ENCODE data around the gene MGAT5.

MGAT5 gene

GRCh38 chr2:134381141-134381540 is 127.3 kb downstream of the MGAT5 start:
- peaks cover 20% of the 10 kb centered on the region for H3K36me3 ChIP-seq (ENCODE audit: control insufficient read depth, insufficient read depth, low read length)
- H3K27ac ChIP-seq (ENCODE audit: low read depth, low read length, severe bottlenecking), result no peak overlapping the region
- H3K4me1 ChIP-seq (ENCODE audit: control insufficient read depth, insufficient read depth, low read length, poor library complexity, severe bottlenecking), result no peaks in the 10 kb centered on the region
- no peaks in the 10 kb centered on the region for H3K9me3 ChIP-seq (ENCODE audit: control insufficient read depth, low read length)
- 100% methylated on average over 1 of the region's 1 CpG; no CpG with 5 or more reads in 1 of the 2 experiments for WGBS, 2 experiments (ENCODE audit: insufficient coverage in 2 of 2)
- H3K4me3 ChIP-seq (ENCODE audit: extremely low read depth, insufficient read depth, low read length, poor library complexity, severe bottlenecking), result no peak overlapping the region

GRCh38 chr2:134384131-134384530 is 130.3 kb downstream of the MGAT5 start:
- WGBS, 2 experiments (ENCODE audit: insufficient coverage in 2 of 2), result 100% methylated on average over 1 of the region's 4 CpGs; no CpG with 5 or more reads in 1 of the 2 experiments
- no peaks in the 10 kb centered on the region for H3K4me1 ChIP-seq (ENCODE audit: control insufficient read depth, insufficient read depth, low read length, poor library complexity, severe bottlenecking)
- H3K27ac ChIP-seq (ENCODE audit: low read depth, low read length, severe bottlenecking), result no peak overlapping the region
- H3K36me3 ChIP-seq (ENCODE audit: control insufficient read depth, insufficient read depth, low read length), result peaks cover 8% of the 10 kb centered on the region
- H3K9me3 ChIP-seq (ENCODE audit: control insufficient read depth, low read length), result no peaks in the 10 kb centered on the region
- H3K4me3 ChIP-seq (ENCODE audit: extremely low read depth, insufficient read depth, low read length, poor library complexity, severe bottlenecking), result no peak overlapping the region

- Histone ChIP-seq H3K27ac (ENCODE audit: low read depth, low read length, severe bottlenecking) (no peak overlapping the region), H3K4me3 (ENCODE audit: extremely low read depth, insufficient read depth, low read length, poor library complexity, severe bottlenecking) (no peak overlapping the region), H3K9me3 (ENCODE audit: control insufficient read depth, low read length) (no peaks in the 10 kb centered on the region), H3K36me3 (ENCODE audit: control insufficient read depth, insufficient read depth, low read length) (peaks cover 4% of the 10 kb centered on the region), H3K4me1 (ENCODE audit: control insufficient read depth, insufficient read depth, low read length, poor library complexity, severe bottlenecking) (no peaks in the 10 kb centered on the region)
- WGBS, 2 experiments (ENCODE audit: insufficient coverage in 2 of 2), result no CpG with 5 or more reads among the region's 2 CpGs
Measured at GRCh38 chr2:134385195-134385594, 131.3 kb downstream of the MGAT5 start.

- H3K27ac ChIP-seq (ENCODE audit: low read depth, low read length, severe bottlenecking), result no peak overlapping the region
- no peak overlapping the region for H3K4me3 ChIP-seq (ENCODE audit: extremely low read depth, insufficient read depth, low read length, poor library complexity, severe bottlenecking)
- no CpG with 5 or more reads among the region's 3 CpGs for WGBS, 2 experiments (ENCODE audit: insufficient coverage in 2 of 2)
- peaks cover 4% of the 10 kb centered on the region for H3K36me3 ChIP-seq (ENCODE audit: control insufficient read depth, insufficient read depth, low read length)
- no peaks in the 10 kb centered on the region for H3K4me1 ChIP-seq (ENCODE audit: control insufficient read depth, insufficient read depth, low read length, poor library complexity, severe bottlenecking)
- H3K9me3 ChIP-seq (ENCODE audit: control insufficient read depth, low read length), result no peaks in the 10 kb centered on the region
Measured at GRCh38 chr2:134386310-134386709, 132.4 kb downstream of the MGAT5 start.

- H3K36me3 ChIP-seq (ENCODE audit: control insufficient read depth, insufficient read depth, low read length), result no peaks in the 10 kb centered on the region
- 80% methylated on average over 1 of the region's 1 CpG; no CpG with 5 or more reads in 1 of the 2 experiments for WGBS, 2 experiments (ENCODE audit: insufficient coverage in 2 of 2)
- H3K27ac ChIP-seq (ENCODE audit: low read depth, low read length, severe bottlenecking), result no peak overlapping the region
- no peaks in the 10 kb centered on the region for H3K9me3 ChIP-seq (ENCODE audit: control insufficient read depth, low read length)
- no peak overlapping the region for H3K4me3 ChIP-seq (ENCODE audit: extremely low read depth, insufficient read depth, low read length, poor library complexity, severe bottlenecking)
- H3K4me1 ChIP-seq (ENCODE audit: control insufficient read depth, insufficient read depth, low read length, poor library complexity, severe bottlenecking), result no peaks in the 10 kb centered on the region
Measured at GRCh38 chr2:134389381-134389780, 135.5 kb downstream of the MGAT5 start.

GRCh38 chr2:134391751-134392160 is 137.9 kb downstream of the MGAT5 start:
- Histone ChIP-seq H3K36me3 (ENCODE audit: control insufficient read depth, insufficient read depth, low read length) (no peaks in the 10 kb centered on the region), H3K4me1 (ENCODE audit: control insufficient read depth, insufficient read depth, low read length, poor library complexity, severe bottlenecking) (no peaks in the 10 kb centered on the region)
- 100% methylated on average over 1 of the region's 2 CpGs; no CpG with 5 or more reads in 1 of the 2 experiments for WGBS, 2 experiments (ENCODE audit: insufficient coverage in 2 of 2)

GRCh38 chr2:134392442-134393074 is 138.7 kb downstream of the MGAT5 start:
- H3K9me3 ChIP-seq (ENCODE audit: control insufficient read depth, low read length), result no peaks in the 10 kb centered on the region
- H3K27ac ChIP-seq (ENCODE audit: low read depth, low read length, severe bottlenecking), result no peak overlapping the region
- no peaks in the 10 kb centered on the region for H3K36me3 ChIP-seq (ENCODE audit: control insufficient read depth, insufficient read depth, low read length)
- WGBS, 2 experiments (ENCODE audit: insufficient coverage in 2 of 2), result 88 to 96% methylated on average over 1 to 4 of the region's 7 CpGs
- no peaks in the 10 kb centered on the region for H3K4me1 ChIP-seq (ENCODE audit: control insufficient read depth, insufficient read depth, low read length, poor library complexity, severe bottlenecking)
- no peak overlapping the region for H3K4me3 ChIP-seq (ENCODE audit: extremely low read depth, insufficient read depth, low read length, poor library complexity, severe bottlenecking)

More at GRCh38 chr2:134391751-134392160, 137.9 kb downstream of the MGAT5 start:
- Histone ChIP-seq H3K4me3 (ENCODE audit: extremely low read depth, insufficient read depth, low read length, poor library complexity, severe bottlenecking) (no peak overlapping the region), H3K27ac (ENCODE audit: low read depth, low read length, severe bottlenecking) (no peak overlapping the region), H3K9me3 (ENCODE audit: control insufficient read depth, low read length) (no peaks in the 10 kb centered on the region)

GRCh38 chr2:134393075-134393461 is 139.2 kb downstream of the MGAT5 start:
- WGBS, 2 experiments (ENCODE audit: insufficient coverage in 2 of 2), result no CpG with 5 or more reads among the region's 3 CpGs
- Histone ChIP-seq H3K4me1 (ENCODE audit: control insufficient read depth, insufficient read depth, low read length, poor library complexity, severe bottlenecking) (peaks cover 4% of the 10 kb centered on the region), H3K36me3 (ENCODE audit: control insufficient read depth, insufficient read depth, low read length) (no peaks in the 10 kb centered on the region), H3K4me3 (ENCODE audit: extremely low read depth, insufficient read depth, low read length, poor library complexity, severe bottlenecking) (no peak overlapping the region), H3K9me3 (ENCODE audit: control insufficient read depth, low read length) (no peaks in the 10 kb centered on the region), H3K27ac (ENCODE audit: low read depth, low read length, severe bottlenecking) (no peak overlapping the region)

- no peaks in the 10 kb centered on the region for H3K9me3 ChIP-seq (ENCODE audit: control insufficient read depth, low read length)
- no peak overlapping the region for H3K27ac ChIP-seq (ENCODE audit: low read depth, low read length, severe bottlenecking)
- H3K36me3 ChIP-seq (ENCODE audit: control insufficient read depth, insufficient read depth, low read length), result peaks cover 4% of the 10 kb centered on the region
- H3K4me1 ChIP-seq (ENCODE audit: control insufficient read depth, insufficient read depth, low read length, poor library complexity, severe bottlenecking), result peaks cover 16% of the 10 kb centered on the region
- WGBS, 2 experiments (ENCODE audit: insufficient coverage in 2 of 2), result 100% methylated on average over 1 of the region's 1 CpG; no CpG with 5 or more reads in 1 of the 2 experiments
- no peak overlapping the region for H3K4me3 ChIP-seq (ENCODE audit: extremely low read depth, insufficient read depth, low read length, poor library complexity, severe bottlenecking)
Measured at GRCh38 chr2:134395779-134396178, 141.9 kb downstream of the MGAT5 start.

- WGBS, 2 experiments (ENCODE audit: insufficient coverage in 2 of 2), result 95% methylated on average over 5 to 6 of the region's 6 CpGs
- Histone ChIP-seq H3K4me1 (ENCODE audit: control insufficient read depth, insufficient read depth, low read length, poor library complexity, severe bottlenecking) (peaks cover 16% of the 10 kb centered on the region), H3K36me3 (ENCODE audit: control insufficient read depth, insufficient read depth, low read length) (peaks cover 4% of the 10 kb centered on the region)
Measured at GRCh38 chr2:134396493-134396892, 142.6 kb downstream of the MGAT5 start.

GRCh38 chr2:134397146-134397896 is 143.4 kb downstream of the MGAT5 start:
- H3K4me3 ChIP-seq (ENCODE audit: extremely low read depth, insufficient read depth, low read length, poor library complexity, severe bottlenecking), result no peak overlapping the region
- no peaks in the 10 kb centered on the region for H3K9me3 ChIP-seq (ENCODE audit: control insufficient read depth, low read length)
- 92 to 98% methylated on average over 4 to 5 of the region's 7 CpGs for WGBS, 2 experiments (ENCODE audit: insufficient coverage in 2 of 2)
- H3K4me1 ChIP-seq (ENCODE audit: control insufficient read depth, insufficient read depth, low read length, poor library complexity, severe bottlenecking), result peaks cover 16% of the 10 kb centered on the region
- H3K27ac ChIP-seq (ENCODE audit: low read depth, low read length, severe bottlenecking), result no peak overlapping the region
- peaks cover 4% of the 10 kb centered on the region for H3K36me3 ChIP-seq (ENCODE audit: control insufficient read depth, insufficient read depth, low read length)

More at GRCh38 chr2:134396493-134396892, 142.6 kb downstream of the MGAT5 start:
- no peaks in the 10 kb centered on the region for H3K9me3 ChIP-seq (ENCODE audit: control insufficient read depth, low read length)
- no peak overlapping the region for H3K27ac ChIP-seq (ENCODE audit: low read depth, low read length, severe bottlenecking)
- H3K4me3 ChIP-seq (ENCODE audit: extremely low read depth, insufficient read depth, low read length, poor library complexity, severe bottlenecking), result no peak overlapping the region

Data from mesodermal cell (in vitro differentiated cells).